GM12891 (cell line): Measurements from ENCODE around the gene AMBRA1.

ENCODE experiments used
- PAX5 ChIP-seq: IDR thresholded peaks from 2 replicates; pipeline ENCODE4 v1.6.1; 2011; ENCODE audit warnings: low read length, moderate library complexity, mild to moderate bottlenecking; ENCODE audit not compliant: insufficient read depth, severe bottlenecking
- POLR2A ChIP-seq: IDR thresholded peaks from 2 replicates; pipeline ENCODE4 v1.6.1; 2011; ENCODE audit warnings: low read depth, low read length, control low read depth
- POLR2AphosphoS5 ChIP-seq: IDR thresholded peaks from 2 replicates; pipeline ENCODE4 v1.6.1; 2011; ENCODE audit warnings: low read depth, low read length, control low read depth
- POU2F2 ChIP-seq: IDR thresholded peaks from 2 replicates; pipeline ENCODE4 v1.6.1; 2011; ENCODE audit warnings: low read depth, mild to moderate bottlenecking, control low read depth, low read length, moderate library complexity
- SPI1 ChIP-seq: IDR thresholded peaks from 2 replicates; pipeline ENCODE4 v1.6.1; 2011; ENCODE audit warnings: low read depth, low read length, control low read depth
- TAF1 ChIP-seq: IDR thresholded peaks from 2 replicates; pipeline ENCODE4 v1.6.1; 2011; ENCODE audit warnings: low read depth, low read length, control low read depth

DNA sequence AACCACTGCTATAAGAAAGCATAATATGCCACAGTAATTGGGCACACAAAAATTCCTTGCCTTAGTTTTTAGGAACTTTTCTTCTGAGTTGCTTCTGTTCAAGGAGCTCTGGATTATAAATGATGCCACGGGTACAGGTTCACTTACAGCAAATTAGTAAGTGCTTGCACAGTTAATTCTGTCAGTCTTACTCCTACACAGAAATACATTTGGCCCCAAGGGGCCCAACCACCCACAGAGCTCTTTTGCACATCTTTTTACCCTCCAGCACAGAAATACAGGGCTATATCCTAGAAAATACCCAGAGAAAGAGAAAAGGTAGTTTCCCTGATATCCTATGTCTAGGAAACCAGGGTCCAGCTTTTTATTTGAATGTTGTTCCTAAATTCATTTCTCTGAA is 115.6 kb downstream of the AMBRA1 start:
- TF ChIP-seq POLR2A: no peak
- TF ChIP-seq POLR2AphosphoS5: no peak
- no peak for TF ChIP-seq PAX5
- no peak for TF ChIP-seq TAF1
- no peak for TF ChIP-seq SPI1
- TF ChIP-seq POU2F2: no peak
